Hematopoietic multipotent progenitor cell treated with erythropoietin and hydrocortisone succinate and interleukin-3 and kit ligand, for 8 days (in vitro differentiated cells): ENCODE measurements around the gene FLT3.
"Not testable (repeated sequence)": the region's sequence is repeated elsewhere in the genome, so short reads cannot be mapped to it uniquely, and the experiment has no call there.

Experiments
- DNase-seq: peaks from one replicate; pipeline ENCODE4 v3.0.0-alpha.2; 2015

Gene FLT3

DNA sequence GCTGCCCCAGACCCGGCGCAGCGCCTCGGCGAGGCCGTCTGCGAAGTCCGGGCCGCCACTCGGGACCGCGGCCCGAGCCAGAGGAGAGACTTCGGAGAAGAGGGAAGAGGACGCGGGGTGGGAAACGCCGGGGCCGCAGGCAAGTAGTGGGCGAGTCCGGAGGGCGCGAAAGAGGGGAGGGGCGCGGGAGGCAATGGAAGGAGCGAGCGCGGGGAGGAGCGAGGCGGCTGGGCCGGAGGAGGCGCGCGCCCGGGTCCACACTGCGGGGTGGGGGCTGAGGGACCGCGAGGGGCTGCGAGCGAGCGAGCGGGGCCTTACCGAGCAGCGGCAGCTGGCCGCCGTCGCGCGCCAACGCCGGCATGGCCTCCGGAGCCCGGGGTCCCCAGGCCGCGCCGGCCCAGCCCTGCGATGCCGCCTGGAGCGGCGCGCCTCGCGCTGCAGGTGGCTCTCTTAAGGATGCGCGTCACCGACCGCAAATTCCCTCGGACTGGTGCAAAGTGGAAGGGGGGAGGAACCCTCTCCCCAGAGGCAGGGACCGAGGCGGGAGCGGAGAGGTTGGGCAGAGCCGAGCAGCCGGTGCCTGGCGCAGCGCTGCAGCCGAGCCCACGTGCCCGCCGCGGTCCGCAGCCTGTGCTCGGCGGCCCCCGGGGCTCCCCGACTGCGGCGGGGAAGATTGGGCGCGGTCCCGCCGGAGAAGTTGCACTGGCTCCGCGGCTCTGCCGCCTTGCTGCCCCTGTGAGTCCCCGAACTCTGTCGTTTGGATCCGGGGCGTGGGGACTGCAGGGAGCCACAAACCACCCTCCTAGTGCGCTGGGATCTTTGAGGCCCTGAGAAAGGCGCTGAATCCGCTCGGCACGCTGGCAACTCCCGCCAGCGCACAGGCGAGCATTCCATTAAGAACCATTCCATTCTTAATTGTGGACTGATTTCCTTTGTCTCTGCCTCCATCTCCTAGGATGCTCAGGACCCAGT, at the start of gene FLT3:
Gene FLT3, minus strand, starts transcription at position 427 of the 972 bp plus-strand sequence. Its CDS starts 66 bp downstream, at position 361.
- peak; percentile 48 for DNase-seq

DNA sequence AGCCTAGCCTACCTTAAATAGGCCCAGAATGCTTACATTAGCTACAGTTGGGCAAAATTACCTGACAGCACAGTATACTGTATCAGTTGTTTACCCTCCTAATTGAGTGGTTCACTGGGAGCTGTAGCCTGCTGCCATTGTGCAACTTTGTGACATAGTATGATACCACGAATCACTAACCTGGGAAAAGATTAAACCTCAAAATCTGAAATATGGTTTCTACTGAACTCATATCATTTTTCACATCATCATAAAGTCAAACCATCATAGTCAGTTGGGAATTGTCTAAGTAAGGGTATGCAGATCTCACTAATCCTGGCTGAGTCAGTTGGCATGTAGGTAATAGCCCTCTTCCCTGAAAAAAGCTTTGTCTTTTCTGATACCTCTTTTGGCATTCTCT, 47.1 kb upstream of the FLT3 start:
- DNase-seq: no peak

DNA sequence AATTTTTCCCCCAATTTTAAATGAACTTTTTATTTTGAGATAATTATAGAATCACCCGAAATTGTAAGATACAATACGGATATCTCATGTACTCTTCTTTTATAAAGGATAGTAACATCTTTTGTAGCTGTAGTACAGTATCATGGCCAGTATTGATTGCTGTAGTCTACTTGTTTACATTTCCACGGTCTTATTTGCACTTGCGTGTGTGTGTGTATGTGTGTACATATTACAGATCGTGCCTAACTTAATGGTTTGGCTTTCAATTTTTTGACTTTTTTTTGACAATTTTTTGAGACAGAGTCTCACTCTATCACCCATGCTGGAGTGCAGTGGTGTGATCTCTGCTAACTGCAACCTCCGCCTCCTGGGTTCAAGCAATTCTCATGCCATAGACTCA, 44.7 kb upstream of the FLT3 start:
- no peak for DNase-seq

DNA sequence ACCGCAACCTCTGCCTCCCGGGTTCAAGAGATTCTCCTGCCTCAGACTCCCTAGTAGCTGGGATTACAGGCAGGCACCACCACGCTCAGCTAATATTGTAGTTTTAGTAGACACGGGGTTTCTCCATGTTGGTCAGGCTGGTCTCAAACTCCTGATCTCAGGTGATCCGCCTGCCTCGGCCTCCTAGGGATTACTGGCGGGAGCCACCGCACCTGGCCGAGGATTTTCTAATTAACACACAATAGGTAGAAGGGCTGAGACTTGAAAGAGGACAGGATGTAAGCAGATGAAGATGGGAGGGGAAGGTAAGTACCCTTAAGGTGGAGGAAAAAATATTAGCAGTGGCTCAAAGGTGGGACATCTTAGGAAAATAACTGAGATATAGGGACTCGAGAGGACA, 41.2 kb upstream of the FLT3 start:
- not testable (repeated sequence) for DNase-seq

DNA sequence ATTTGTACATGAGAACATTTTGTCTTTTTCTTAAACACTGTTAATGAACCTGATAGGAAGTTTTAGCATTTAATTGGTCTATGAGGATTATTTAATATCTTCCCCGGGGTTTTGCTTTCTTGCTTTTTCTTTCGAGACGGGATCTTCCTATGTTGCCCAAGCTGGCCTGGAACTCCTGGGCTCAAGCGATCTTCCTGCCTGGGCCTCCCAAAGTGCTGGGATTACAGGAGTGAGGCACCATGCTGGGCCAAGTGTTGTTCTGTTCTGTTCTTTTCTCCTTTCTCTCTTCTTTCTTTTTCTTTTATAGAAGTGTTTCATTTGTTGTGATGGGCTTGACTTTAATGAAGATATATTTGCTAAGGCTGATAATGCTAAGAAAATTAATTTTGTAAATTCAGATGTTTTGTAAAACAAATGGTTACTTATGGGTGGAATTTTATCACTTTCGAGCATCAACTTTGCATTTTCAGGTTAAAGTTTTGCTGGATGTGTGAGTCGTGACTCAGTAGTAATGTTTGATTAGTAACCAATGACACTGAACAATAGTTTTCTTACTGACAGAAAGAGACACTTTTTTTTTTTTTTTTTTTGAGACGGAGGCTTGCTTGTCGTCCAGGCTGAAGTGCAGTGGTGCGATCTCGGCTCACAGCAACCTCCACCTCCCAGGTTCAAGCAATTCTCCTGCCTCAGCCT, 40.2 kb upstream of the FLT3 start:
- no peak for DNase-seq

DNA sequence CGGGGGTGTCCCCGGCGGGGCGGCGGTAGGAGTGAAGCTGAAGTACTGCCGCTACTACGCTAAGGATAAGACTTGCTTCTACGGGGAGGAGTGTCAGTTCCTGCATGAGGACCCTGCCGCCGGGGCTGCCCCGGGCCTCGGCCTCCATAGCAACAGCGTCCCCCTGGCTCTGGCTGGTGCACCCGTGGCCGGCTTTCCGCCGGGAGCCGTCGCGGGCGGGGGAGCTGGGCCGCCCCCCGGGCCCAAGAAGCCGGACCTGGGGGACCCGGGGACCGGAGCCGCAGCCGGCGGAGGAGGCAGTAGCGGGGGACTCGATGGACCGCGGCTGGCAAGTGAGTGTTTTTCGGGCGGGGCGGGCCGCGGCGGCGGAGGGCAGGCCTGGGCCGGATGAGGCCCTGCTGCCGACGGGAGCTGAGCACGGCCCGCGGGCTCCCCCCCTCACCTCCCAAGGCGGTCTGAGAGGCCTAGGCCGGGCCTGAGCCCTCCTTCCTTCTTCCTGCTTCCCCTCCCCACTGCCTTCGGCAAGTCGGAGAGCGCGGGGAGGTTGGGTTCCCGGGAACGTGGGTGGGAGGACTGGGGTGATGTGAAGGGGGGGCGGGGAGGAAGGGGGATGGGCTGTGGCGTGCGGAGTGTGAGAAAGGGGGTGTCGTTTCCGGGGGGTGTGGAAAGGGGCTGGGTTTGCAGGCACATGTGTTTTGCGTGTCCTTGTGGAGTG, 38.5 kb upstream of the FLT3 start:
- DNase-seq: peak; percentile 90

DNA sequence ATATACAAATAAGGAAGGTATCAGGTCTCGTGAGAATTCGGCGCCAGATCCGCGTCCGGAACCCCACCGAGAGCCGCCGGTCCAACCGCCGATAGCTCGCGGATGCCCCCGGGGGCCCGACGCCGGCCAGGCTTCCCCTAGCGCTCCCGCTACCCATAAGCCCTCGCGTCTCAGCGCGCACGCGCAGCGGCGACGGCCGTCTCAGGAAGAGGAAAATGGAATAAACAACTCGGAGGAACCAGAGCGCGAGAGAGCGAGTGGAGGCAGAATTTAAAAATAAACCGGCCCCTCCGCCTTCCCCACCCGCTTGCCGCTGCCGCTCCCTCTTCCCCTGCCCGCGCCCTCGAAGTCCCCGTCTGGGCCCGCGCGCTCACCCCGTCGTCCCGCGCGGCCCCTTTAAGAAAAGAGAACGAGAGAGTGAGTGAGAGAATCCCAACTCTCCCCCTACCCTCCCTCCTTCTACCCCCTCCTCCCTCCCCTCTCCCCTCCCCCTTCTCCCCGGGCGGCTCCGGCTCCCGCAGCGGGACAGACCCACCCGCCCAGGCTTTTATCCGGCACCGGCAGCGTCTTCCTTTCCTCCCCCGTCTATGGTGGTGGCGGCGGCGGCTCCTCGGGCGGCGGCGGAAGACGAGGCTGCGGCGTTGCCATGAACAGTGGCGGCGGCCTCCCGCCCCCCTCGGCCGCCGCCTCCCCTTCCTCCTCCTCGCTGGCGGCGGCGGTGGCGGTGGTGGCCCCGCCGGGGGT, 37.8 kb upstream of the FLT3 start, which contains the start of gene PAN3:
Gene PAN3, plus strand, starts transcription at position 534 of the 744 bp plus-strand sequence. Its CDS starts 113 bp downstream, at position 647.
- peak; percentile 92 for DNase-seq

DNA sequence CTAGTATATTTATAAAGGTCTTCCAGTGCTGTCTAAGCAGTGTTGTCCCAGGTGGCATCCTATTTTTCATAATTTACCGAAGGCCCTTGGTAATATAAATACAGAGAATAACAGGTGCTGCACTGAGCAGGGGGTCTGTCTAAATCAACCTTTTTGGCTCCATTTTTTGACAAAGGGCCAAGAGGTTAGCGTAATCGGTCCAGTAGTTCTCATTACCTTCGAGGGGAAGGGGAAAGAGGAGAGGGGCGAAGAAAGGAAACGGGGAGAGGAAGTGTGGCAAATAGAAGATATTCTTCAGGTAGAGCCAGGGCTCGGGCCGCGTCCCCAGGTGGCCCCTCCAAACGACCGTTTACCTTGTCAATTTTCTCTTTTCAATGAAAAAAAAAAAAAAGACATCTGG, 37.2 kb upstream of the FLT3 start:
- peak; percentile 43 for DNase-seq

DNA sequence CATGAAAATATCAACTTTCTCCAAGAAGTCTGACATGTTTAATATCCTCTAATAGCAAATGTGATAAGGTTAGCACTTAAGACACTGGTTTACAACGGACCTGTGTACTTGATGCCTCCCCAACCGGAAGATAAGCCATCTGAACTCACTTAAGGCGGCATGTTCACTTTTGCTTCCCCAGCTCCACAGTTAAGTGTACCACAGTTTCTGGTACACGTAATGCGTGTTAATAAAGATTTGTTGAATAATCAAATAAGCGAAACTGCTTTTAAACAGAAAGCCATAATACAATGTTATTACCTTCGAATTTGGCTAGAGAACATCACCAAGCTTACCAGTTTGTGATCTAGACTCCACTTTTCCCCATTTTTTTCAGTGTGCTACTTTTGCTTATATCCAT, 36.5 kb upstream of the FLT3 start:
- peak; percentile 76 for DNase-seq

DNA sequence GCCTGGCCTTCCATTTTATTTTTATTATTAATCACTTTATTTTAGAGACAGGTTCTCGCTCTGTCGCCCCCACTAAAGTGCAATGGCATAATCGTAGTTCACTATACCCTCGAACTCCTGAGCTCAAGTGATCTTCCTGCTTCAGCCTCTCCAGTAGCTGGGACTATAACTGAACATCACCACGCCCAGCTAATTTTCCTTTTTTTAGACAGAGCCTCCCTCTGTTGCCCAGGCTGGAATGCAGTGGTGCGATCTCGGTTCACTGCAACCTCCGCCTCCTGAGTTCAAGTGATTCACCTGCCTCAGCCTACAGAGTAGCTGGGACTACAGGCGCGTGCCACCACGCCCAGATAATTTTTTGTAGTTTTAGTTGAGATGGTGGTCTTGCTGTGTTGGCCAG, 31.3 kb upstream of the FLT3 start:
- no peak for DNase-seq

DNA sequence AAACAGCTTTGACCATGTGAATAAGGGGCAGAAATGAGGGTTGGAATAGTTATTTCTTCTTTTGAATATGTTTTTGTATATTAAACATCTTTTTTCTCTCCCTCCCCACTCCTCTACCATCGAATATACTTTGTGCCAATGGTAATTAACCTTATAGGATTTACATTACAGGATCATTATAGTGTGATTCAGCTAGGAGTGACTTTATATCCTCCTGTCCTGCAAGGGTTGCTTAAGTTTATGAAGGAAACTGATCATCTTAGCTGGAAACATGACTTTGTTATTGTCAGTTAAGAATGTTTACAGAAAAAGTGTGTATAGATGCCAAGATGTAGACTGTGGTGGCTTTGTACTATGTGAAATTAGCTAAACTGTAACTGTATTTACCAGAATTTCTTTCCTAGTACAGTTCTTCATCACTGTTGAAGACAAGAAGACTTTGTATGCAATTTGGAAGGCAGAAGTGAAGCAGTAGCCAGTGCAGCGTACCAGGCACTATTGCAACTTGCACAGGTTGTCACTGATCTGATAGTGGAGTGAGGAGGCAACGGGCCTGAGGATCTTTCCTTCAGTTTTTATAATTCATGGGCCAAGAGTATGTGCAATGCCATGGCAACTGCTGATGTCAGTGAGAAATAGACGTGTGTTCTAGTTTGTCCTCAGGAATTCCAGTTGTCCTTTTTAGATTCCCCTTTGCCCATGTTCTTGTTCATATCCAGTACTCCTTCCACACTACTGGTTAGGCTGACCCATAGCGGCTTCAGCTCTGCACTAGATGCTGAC, 29.7 kb upstream of the FLT3 start:
- no peak for DNase-seq

DNA sequence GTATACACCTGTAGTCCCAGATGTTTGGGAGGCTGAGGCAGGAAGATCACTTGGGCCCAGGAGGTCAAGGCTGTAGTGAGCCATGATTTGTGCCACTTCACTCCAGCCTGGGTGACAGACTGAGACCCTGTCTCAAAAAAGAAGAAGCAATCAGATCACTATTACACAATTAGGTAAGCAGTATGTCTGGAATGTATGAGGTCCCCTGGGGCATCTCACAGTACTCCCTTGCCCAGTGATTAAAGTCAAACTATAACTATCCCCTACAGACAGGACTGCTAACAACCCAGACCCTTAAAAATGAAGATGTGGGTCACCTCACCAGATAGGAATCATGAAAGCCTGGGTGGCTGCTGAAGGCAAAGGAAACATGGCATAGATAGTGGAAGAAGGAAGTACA, 28.6 kb upstream of the FLT3 start:
- DNase-seq: no peak

DNA sequence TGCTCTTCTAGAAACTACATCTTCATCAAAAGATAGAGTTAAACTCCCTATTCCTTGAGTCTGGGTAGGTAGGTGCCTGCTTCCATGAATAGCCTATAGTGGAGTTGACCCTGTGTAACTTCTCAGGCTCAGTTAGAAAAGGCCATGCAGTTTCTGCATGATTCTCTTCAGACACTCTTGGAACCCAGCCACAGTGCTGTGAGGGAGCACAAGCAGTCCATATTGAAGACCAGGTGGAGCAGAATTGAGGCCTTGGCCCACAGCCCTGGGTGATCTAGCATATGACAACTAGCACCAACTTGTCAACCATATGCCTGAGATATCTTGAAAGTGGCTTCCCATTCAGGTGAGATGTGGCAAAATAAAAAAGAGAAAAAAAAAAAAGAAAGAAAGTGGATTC, 27.7 kb upstream of the FLT3 start:
- DNase-seq: no peak

DNA sequence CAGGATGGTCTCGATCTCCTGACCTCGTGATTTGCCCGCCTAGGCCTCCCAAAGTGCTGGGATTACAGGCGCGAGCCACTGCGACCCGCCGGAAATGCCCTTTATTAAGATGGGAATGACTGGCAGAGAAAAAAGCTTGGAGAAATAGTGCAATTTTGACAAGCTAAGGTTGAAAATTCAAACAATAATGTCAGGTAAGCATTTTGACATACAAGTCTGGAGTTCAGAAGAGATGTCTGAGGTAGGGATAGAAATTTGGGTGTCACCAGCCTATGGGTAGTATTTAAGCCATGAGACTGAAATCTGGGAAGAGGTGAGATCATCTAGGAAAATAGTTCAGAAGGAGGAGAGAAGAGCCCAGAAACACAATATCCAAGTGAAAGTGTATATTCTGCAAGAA, 20.8 kb upstream of the FLT3 start:
- DNase-seq: no peak

DNA sequence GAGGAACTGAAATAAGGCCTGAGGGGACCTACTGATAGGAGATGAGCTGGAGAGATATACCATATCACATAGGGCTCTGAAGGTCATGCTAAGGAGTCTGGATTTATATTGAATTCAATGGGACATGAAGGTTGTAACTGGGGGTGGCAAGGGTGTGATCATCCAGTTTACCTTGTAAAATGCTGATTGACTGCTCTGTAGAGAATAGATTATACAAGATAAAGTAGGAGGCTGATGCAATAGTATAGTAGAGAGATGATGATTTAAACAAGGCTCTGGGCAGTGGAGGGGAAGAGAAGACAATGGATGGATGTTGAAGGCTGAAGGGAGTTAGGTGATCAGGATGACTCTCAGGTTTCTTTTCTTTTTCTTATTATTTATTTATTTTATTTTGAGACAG, 19.9 kb upstream of the FLT3 start:
- DNase-seq: no peak

DNA sequence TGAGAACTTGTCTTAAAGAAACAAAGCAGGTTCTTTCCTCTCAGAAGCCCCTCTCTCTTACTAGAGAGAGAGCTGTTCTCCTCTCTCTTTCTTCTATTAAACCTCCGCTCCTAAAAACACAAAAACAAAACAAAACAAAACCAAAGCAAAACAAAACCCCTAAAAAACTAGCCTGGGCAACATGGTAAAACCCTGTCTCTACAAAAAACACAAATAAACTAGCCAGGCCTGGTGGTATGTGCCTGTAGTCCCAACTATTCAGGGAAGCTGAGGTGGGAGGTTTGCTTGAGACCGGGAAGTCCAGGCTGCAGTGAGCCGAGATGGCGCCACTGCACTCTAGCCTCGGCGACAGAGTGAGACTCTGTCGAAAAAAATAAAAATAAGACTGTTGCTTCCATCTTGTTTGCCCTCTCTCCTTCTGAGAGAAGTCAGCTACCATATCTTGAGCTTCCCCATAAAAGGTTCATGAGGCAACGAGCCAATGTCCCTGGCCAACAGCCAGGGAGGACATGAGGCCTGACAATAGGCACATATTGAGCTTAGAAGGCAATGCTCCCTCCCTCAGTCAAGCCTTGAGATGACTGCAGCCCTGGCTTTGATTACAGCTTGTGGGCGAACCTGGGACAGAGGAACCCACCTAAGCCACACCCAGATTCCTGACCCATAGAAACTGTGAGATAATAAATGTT, 17.5 kb upstream of the FLT3 start:
- peak; percentile 74 for DNase-seq

DNA sequence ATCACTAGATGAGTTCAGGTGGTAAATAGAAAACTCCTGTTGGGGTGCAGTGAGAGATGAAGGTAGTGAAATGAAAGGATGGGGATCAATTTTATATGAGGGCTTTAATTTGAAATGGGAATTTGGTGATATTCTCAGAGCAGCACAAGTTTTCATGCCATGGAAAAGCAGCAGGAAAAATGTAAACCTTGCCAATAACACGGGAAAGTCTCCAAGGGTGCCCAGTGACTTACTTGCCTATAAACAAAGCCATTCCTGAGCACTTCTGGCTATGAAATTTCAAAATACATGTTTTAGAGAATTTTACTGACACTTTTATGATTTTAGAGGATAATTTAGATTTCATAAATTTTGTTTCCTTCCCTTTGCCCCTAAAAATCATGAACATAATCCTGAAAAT, 16.4 kb upstream of the FLT3 start:
- DNase-seq: no peak

DNA sequence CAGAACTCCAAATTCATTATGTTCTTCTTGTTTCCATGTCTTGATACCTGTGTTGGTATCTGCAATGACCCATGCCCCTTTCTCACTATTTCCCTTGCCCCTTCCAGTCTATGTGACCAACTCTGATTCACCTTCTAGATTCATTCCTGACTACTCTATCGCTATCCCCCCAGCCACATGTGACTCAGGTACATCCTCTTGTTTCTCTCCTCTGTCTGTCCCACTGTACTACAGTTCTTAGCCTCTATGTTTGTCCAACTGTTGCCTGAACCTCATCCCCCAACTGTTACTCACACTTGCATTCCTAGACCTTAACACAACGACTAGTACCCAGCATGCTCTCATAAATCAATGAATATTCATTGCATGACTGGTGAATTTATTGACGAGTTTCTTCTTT, 10.0 kb upstream of the FLT3 start:
- no peak for DNase-seq

DNA sequence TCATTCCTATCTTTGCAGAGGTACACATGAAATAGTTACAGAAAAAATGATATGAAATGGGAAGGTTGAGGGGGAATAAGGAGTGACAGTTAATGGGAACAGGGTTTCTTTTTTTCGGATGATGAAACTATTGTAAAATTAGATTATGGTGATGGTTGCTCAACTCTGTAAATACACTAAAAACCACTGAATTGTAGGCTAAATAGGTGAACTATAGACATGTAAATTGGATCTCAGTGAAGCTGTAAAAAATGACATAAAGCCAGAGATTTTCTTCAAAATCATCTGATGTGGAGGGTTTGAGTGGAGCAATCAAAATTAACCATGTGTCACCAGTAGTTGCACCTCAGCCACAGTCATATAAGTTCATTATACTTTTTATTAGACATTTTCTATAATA, 6.6 kb upstream of the FLT3 start:
- no peak for DNase-seq

DNA sequence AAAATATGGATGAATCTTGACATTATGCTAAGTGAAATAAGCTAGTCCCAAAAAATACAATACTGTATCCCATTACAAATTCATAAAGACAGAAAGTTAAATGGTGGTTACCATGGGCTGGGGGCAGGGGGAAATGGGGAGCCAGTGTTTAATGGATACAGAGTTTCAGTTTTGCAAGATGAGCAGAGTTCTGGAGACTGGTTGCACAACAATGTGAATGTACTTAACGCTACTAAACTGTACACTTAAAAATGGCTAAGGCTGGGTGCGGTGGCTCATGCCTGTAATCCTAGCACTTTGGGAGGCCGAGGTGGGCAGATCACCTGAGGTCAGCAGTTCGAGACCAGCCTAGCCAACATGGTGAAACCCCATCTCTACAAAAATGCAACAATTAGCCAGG, 1.5 kb upstream of the FLT3 start:
- DNase-seq: not testable (repeated sequence)
